ENCODE measurements around the gene MED25. TPM values are rescaled to one million over a fixed set of nuclear protein-coding genes. Genes with fewer than 3 reads are reported as not detected.

The MED25 gene
- total and polyA plus RNA-seq, 9 of the 15 experiments (the other 6 are each of a cell fraction or from before 2014, with no cell fraction given), result 4.1 to 93.9 (median 19.3) TPM

- TF ChIP-seq PREB (CRISPR knock-in tag; IDR thresholded peaks at IDR 0.05) (no peak), DPF2 (IDR thresholded peaks at IDR 0.05) (no peak; the same call in 1 of the 2 replicates), BACH1 (tag; IDR thresholded peaks at IDR 0.05) (peak; percentile 85; the same call in 1 of the 2 replicates), OTX1 (CRISPR knock-in tag; IDR thresholded peaks at IDR 0.05) (no peak), PKNOX1 (IDR thresholded peaks at IDR 0.05) (no peak), NR4A1 (CRISPR knock-in tag; IDR thresholded peaks at IDR 0.05) (peak; percentile 49; the same call in 1 of the 2 replicates), NR4A1 (tag; IDR thresholded peaks at IDR 0.05) (no peak), ZNF512 (tag; IDR thresholded peaks at IDR 0.05) (no peak), MXD1 (CRISPR knock-in tag; IDR thresholded peaks at IDR 0.05; ENCODE audit: borderline replicate concordance, poor library complexity, severe bottlenecking) (peak; percentile 57), EZH2 (IDR thresholded peaks at IDR 0.05; ENCODE audit: borderline replicate concordance, low read depth, low read length) (no peak), ZBTB40 (IDR thresholded peaks at IDR 0.05) (peak; percentile 89), ZBTB40 (CRISPR knock-in tag; IDR thresholded peaks at IDR 0.05) (no peak), CBX3 (IDR thresholded peaks at IDR 0.05; ENCODE audit: borderline replicate concordance in 1 of 2, low read length in 2 of 2) (peak in 1 of 2 experiments; percentile 38; a peak in 1 of 3 replicates)
Observed at GRCh38 chr19:49877020-49877878, 59.2 kb downstream of the MED25 start, which contains the start of the genes AKT1S1 and TBC1D17 (continued).

Data from K562 (cell line).